HEK293T (cell line): Measurements from ENCODE around the gene RPL5.

Experiments
- CTCF ChIA-PET: fragments of 350-600 bp; formaldehyde crosslinking; extraction: SDS; loops from one replicate; lab custom pipeline; 2021; ENCODE audit warnings: antibody characterized with exemption, inconsistent platforms; lab: Yijun Ruan, JAX
- POLR2A ChIA-PET: fragments of 350-600 bp; formaldehyde crosslinking; extraction: SDS; loops from one replicate; lab custom pipeline; 2020; ENCODE audit warnings: antibody characterized with exemption, inconsistent platforms; lab: Yijun Ruan, JAX
- DNase-seq: peaks from one replicate; pipeline ENCODE4 v3.0.0; 2012; ENCODE audit warnings: mixed read lengths; ENCODE audit errors: extremely low spot score
- ARNT ChIP-seq: fragments of 450-650 bp; IDR thresholded peaks from 2 replicates; pipeline ENCODE4 v1.6.1; 2017; ENCODE audit warnings: mild to moderate bottlenecking
- BHLHE40 ChIP-seq: fragments of 450-650 bp; IDR thresholded peaks from 2 replicates; pipeline ENCODE4 v1.6.1; 2016; ENCODE audit warnings: mild to moderate bottlenecking, moderate library complexity, borderline replicate concordance
- CTBP1 ChIP-seq: fragments of 450-650 bp; IDR thresholded peaks from 2 replicates; pipeline ENCODE4 v1.6.1; 2016; ENCODE audit warnings: borderline replicate concordance
- ELF4 ChIP-seq: fragments of 450-650 bp; IDR thresholded peaks from 2 replicates; pipeline ENCODE4 v1.6.1; 2017; ENCODE audit warnings: antibody characterized with exemption
- FOXA1 ChIP-seq: fragments of 450-650 bp; IDR thresholded peaks from 2 replicates; pipeline ENCODE4 v1.6.1; 2016; ENCODE audit warnings: mild to moderate bottlenecking
- FOXK2 ChIP-seq: fragments of 450-650 bp; IDR thresholded peaks from 2 replicates; pipeline ENCODE4 v1.6.1; 2016; ENCODE audit warnings: mild to moderate bottlenecking
- FOXM1 ChIP-seq: fragments of 450-650 bp; IDR thresholded peaks from 2 replicates; pipeline ENCODE4 v1.6.1; 2017; ENCODE audit warnings: mild to moderate bottlenecking, borderline replicate concordance
- HDGF ChIP-seq: fragments of 450-650 bp; IDR thresholded peaks from 2 replicates; pipeline ENCODE4 v1.6.1; 2017; ENCODE audit warnings: antibody characterized with exemption, borderline replicate concordance
- L3MBTL2 ChIP-seq: fragments of 450-650 bp; conservative IDR thresholded peaks from 2 replicates; pipeline ENCODE4 v1.6.1; 2016; ENCODE audit warnings: mild to moderate bottlenecking
- LEF1 ChIP-seq: fragments of 450-650 bp; IDR thresholded peaks from 2 replicates; pipeline ENCODE4 v1.6.1; 2017; ENCODE audit warnings: mild to moderate bottlenecking, borderline replicate concordance
- NFRKB ChIP-seq: fragments of 450-650 bp; IDR thresholded peaks from 2 replicates; pipeline ENCODE4 v1.6.1; 2016; ENCODE audit warnings: mild to moderate bottlenecking, moderate library complexity
- SP1 ChIP-seq: fragments of 450-650 bp; IDR thresholded peaks from 2 replicates; pipeline ENCODE4 v1.6.1; 2017
- SUZ12 ChIP-seq: fragments of 450-650 bp; IDR thresholded peaks from 2 replicates; pipeline ENCODE4 v1.6.1; 2016; ENCODE audit warnings: mild to moderate bottlenecking
- TARDBP ChIP-seq: fragments of 450-650 bp; IDR thresholded peaks from 2 replicates; pipeline ENCODE4 v1.6.1; 2016
- ZNF384 ChIP-seq: fragments of 450-650 bp; IDR thresholded peaks from 2 replicates; pipeline ENCODE4 v1.6.1; 2016
- TF ChIP-seq, protein P1 (sequence below): fragments of 450-650 bp; IDR thresholded peaks from 2 replicates; pipeline ENCODE4 v1.6.1; 2016

Gene RPL5

DNA sequence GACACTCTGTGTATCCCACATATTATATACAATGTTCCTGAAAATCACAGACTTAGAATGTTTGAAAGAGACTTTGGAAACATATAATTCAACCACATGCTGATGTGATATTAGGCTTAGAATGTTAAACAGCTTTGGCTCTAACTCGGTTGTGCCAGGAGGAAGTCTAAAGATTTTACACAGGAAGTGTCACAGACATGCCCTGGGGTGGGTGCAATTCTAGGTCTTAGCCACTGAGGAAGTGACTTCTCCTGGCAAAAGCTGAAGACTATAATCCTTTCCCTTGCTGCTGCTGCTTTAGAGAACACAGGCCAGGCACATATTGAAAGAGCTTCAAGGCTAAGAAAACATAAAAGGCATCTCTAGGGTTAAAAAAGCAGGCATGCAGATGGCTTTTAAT, 51.0 kb downstream of the RPL5 start:
- POLR2A ChIA-PET, result interaction anchor here (0.5 kb wide), 1 partner anchor 15 kb away, joined by 3 read pairs; no protein-coding TSS in a partner anchor
- no peak for TF ChIP-seq CTBP1
- no peak for TF ChIP-seq FOXA1
- TF ChIP-seq HDGF, result no peak
- TF ChIP-seq BHLHE40, result no peak
- no peak for TF ChIP-seq SP1
- no peak for TF ChIP-seq ZNF384
- TF ChIP-seq FOXK2, result no peak
- TF ChIP-seq, protein P1, sequence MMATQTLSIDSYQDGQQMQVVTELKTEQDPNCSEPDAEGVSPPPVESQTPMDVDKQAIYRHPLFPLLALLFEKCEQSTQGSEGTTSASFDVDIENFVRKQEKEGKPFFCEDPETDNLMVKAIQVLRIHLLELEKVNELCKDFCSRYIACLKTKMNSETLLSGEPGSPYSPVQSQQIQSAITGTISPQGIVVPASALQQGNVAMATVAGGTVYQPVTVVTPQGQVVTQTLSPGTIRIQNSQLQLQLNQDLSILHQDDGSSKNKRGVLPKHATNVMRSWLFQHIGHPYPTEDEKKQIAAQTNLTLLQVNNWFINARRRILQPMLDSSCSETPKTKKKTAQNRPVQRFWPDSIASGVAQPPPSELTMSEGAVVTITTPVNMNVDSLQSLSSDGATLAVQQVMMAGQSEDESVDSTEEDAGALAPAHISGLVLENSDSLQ, result no peak
- TF ChIP-seq TARDBP, result no peak
- no peak for TF ChIP-seq LEF1
- no peak for TF ChIP-seq NFRKB
- no peak for TF ChIP-seq SUZ12
- no peak for TF ChIP-seq ARNT
- TF ChIP-seq FOXM1, result no peak
- TF ChIP-seq L3MBTL2, result no peak
- no peak for TF ChIP-seq ELF4
- no peak for DNase-seq
- CTCF ChIA-PET, result no interaction called here

- POLR2A ChIA-PET, result no interaction called here
- TF ChIP-seq ARNT, result no peak
- no peak for TF ChIP-seq FOXA1
- TF ChIP-seq FOXK2, result no peak
- no peak for TF ChIP-seq SUZ12
- TF ChIP-seq LEF1, result no peak
- no peak for TF ChIP-seq TARDBP
- TF ChIP-seq BHLHE40, result no peak
- TF ChIP-seq, protein P1, result no peak
- no peak for TF ChIP-seq SP1
- TF ChIP-seq L3MBTL2, result no peak
- TF ChIP-seq ELF4, result no peak
- no peak for TF ChIP-seq FOXM1
- no peak for TF ChIP-seq CTBP1
- TF ChIP-seq ZNF384, result no peak
- TF ChIP-seq HDGF, result no peak
- no peak for TF ChIP-seq NFRKB
- CTCF ChIA-PET, result interaction anchor here (0.6 kb wide), 1 partner anchor 16 kb away, joined by 5 read pairs; no protein-coding TSS in a partner anchor
- no peak for DNase-seq
Measured at GRCh38 chr1:92883297-92883696, 51.5 kb downstream of the RPL5 start.

DNA sequence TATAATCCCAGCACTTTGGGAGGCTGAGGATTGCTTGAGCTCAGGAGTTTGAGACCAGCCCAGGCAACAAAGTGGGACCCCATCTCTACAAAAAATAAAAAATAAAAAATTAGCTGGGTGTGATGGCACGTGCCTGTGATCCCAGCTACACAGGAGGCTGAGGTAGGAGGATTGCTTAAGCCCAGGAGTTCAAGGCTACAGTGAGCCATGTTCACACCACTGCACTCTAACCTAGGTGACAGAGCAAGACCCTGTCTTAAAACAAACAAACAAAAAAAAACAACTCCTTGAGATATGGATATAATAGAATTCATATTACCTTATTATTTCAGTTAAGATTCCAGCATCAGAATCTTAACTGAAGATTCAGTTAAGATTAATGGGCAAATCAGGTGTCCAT, 52.4 kb downstream of the RPL5 start:
- no peak for TF ChIP-seq FOXK2
- no peak for TF ChIP-seq ARNT
- no peak for TF ChIP-seq ZNF384
- no peak for TF ChIP-seq HDGF
- TF ChIP-seq NFRKB, result no peak
- no peak for TF ChIP-seq TARDBP
- no peak for TF ChIP-seq SUZ12
- no peak for TF ChIP-seq SP1
- TF ChIP-seq ELF4, result no peak
- TF ChIP-seq L3MBTL2, result no peak
- no peak for TF ChIP-seq LEF1
- no peak for TF ChIP-seq FOXA1
- TF ChIP-seq, protein P1, result no peak
- no peak for TF ChIP-seq FOXM1
- no peak for TF ChIP-seq CTBP1
- TF ChIP-seq BHLHE40, result no peak
- DNase-seq, result no peak
- CTCF ChIA-PET, result no interaction called here
- POLR2A ChIA-PET, result no interaction called here

GRCh38 chr1:92886886-92887419, 55.1 kb downstream of the RPL5 start:
- DNase-seq, result no peak
- no peak for TF ChIP-seq FOXM1
- TF ChIP-seq SP1, result no peak
- TF ChIP-seq, protein P1, result no peak
- TF ChIP-seq ELF4, result no peak
- no peak for TF ChIP-seq ARNT
- TF ChIP-seq BHLHE40, result no peak
- ChIA-PET CTCF (no interaction called here), POLR2A (no interaction called here)

DNA sequence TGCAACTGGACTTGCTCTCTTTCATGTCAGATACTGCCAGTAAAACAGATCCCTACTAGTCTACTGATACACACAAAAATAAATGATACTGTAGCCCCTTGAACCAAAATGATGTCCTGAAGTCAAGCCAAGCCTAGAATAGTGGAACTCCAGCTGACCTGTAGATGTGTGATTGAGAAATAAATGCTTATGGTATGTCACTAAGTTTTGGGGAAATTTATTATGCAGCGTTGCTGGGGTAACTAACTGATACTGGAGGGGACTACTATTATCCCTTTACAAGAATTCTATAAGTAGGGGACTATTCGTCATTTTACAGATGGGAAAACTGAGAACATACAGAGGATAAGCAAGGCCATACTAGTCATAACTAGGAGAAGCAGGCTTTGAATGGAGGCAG, 55.6 kb downstream of the RPL5 start:
- no peak for TF ChIP-seq ARNT
- TF ChIP-seq CTBP1, result no peak
- no peak for TF ChIP-seq ZNF384
- no peak for TF ChIP-seq BHLHE40
- TF ChIP-seq ELF4, result no peak
- no peak for TF ChIP-seq NFRKB
- TF ChIP-seq, protein P1, result no peak
- no peak for TF ChIP-seq FOXM1
- TF ChIP-seq FOXA1, result no peak
- DNase-seq, result no peak
- ChIA-PET POLR2A (no interaction called here), CTCF (interaction anchor here (0.8 kb wide), 1 partner anchor 14 kb away, joined by 3 read pairs; no protein-coding TSS in a partner anchor)
